K562 treated with DMSO at 1 percent for 48 hours (cell line): ENCODE data around the gene TWIST1. TPM values are rescaled to one million over a fixed set of nuclear protein-coding genes. Genes with fewer than 3 reads are reported as not detected.

Experiments
- total RNA-seq: library from RNA; unstranded; fragments of 300-600 nt; gene quantifications from 2 replicates; pipeline ENCODE4 v1.2.3, GENCODE V29; 2022; ENCODE audit warnings: low replicate concordance; ENCODE audit errors: extremely low read depth

TWIST1 gene
- not detected in 2 replicates for total RNA-seq

DNA sequence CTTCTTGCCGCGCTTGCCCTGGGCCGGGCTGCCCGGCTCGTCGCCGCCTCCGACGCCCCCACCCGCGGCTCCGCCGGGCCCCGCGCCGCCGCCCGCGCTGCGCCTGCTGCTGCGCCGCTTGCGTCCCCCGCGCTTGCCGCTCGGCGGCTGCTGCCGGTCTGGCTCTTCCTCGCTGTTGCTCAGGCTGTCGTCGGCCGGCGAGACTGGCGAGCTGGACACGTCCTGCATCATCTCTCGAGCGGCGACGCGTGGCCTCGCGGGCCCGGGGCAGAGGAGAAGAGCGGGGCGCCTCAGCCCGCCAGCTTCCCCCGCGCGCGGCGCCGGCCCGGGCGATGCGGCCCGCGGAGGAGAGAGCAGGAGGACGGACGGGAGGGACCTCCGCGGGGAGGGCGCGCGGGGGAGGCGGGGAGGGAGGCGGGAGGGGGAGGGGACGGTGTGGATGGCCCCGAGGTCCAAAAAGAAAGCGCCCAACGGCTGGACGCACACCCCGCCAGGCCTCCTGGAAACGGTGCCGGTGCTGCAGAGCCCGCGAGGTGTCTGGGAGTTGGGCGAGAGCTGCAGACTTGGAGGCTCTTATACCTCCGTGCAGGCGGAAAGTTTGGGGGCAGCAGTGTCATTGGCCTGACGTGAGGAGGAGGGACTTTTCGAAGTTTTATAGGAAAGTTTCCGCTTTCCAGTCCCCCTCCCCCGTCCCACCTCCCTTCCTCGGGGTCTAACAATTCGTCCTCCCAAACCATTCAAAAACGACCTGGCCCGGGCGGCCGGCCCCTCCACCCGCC is at the start of gene TWIST1:
TWIST1 (minus strand) TSS at position 546 of the 779 bp plus-strand sequence; CDS start at position 231, 315 bp downstream.

DNA sequence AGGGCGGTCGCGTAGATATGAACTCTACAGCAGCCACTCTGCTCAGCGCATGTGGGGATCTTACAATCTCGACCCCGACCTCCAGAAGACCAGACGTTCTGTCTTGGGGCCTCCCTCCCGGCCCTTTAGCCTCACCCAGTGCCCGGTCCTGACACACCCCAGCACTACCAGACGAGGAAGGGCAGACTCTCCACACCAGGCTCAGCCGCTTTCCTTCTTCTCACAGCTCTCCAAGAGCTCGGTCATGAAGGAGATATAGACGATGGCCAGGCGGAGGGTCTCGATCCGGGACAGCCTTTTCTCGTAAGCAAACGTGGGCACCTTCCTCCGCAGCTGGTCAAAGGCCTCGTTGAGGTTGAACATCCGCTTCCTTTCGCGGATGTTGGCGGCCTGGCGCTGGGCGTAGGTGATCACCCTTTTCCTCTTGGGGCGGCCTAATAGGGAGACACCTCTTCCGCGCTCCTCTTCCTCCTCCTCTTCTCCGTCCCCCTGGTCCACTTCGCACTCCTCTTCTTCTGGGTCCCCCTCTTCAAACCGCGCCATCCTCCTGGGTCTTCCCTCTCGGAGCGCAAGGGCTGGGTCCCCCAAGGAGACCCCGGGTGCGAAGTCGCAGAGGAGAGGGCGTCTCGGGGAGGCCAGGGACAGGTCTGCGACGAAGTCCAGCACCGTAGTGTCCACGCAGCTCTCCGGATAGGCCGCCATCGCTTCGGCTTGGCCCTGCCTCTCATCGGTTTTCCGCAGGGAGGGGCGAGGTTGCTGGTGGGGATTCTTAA is 27.4 kb upstream of the TWIST1 start, which contains the start of gene FERD3L:
FERD3L (minus strand) TSS at position 761 of the 773 bp plus-strand sequence; CDS start at position 702, 59 bp downstream.

Other genes starting within 250 kb of the TWIST1 start
- gene FERD3L, start 27.8 kb upstream of the TWIST1 start, total RNA-seq: not detected in 2 replicates